HG03520 (cell line): Measurements from ENCODE around the gene RABL2A.
"Not testable (repeated sequence)": the region's sequence is repeated elsewhere in the genome, so short reads cannot be mapped to it uniquely, and the experiment has no call there.

Experiments used
- ATAC-seq: cut with Tn5 transposase; IDR thresholded peaks from one replicate; pipeline ENCODE4 v1.9.1; 2021; ENCODE audit warnings: mild to moderate bottlenecking, moderate library complexity; ENCODE audit not compliant: unreplicated experiment

The RABL2A gene

GRCh38 chr2:113606036-113606435 lies 21.0 kb upstream of the RABL2A start:
- not testable (repeated sequence) for ATAC-seq

DNA sequence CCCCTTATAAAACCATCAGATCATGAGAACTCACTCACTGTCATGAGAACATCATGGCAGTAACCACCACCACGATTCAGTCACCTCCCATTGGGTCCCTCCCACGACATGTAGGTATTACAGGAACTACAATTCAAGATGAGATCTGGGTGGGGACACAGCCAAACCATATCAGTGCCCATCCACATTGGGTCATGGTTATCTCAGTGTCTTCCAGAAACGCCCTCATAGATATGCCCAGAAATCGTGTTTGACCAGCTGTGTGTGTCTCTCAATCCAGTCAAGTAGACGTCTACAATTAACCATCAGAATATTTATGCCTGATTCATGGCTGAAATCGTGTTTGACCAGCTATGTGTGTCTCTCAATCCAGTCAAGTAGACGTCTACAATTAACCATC lies 17.2 kb upstream of the RABL2A start:
- ATAC-seq = not testable (repeated sequence)

DNA sequence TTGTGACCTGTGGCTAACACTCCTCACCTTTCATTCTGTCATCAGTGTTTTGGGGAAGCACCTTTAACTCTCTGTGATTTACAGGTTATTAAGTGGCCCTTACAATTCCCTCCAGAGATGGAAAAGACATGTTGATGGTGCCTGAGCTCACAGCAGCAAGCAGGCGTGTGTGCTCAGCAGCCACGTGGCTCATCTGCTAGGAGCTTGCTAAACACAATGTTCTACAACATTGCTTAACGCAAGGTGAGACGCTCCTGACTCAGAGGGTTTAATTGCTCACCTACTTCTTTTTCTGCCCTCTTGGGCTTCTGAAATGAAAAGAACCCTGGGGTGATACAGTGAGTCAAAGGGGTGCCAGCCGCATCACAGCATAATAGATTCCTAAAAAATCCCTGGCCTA lies 6.1 kb upstream of the RABL2A start:
- not testable (repeated sequence) for ATAC-seq

DNA sequence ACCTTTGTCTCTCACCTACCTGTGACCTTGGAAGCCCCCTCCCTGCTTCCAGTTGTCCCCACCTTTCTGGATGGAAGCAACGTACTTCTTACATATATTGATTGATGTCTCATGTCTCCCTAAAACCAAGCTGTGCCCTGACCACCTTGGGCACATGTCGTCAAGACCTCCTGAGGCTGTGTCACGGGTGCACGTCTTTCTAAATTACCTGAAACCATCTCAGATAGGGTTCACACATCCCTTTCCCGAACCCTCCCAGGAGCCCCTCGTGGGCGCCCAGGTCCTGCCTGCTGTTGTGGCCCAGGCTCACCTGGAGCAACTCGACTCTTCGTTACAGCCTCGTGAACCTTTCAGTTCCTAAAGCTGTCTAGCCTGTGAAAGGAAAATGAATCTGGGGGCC lies 1.2 kb upstream of the RABL2A start:
- not testable (repeated sequence) for ATAC-seq

DNA sequence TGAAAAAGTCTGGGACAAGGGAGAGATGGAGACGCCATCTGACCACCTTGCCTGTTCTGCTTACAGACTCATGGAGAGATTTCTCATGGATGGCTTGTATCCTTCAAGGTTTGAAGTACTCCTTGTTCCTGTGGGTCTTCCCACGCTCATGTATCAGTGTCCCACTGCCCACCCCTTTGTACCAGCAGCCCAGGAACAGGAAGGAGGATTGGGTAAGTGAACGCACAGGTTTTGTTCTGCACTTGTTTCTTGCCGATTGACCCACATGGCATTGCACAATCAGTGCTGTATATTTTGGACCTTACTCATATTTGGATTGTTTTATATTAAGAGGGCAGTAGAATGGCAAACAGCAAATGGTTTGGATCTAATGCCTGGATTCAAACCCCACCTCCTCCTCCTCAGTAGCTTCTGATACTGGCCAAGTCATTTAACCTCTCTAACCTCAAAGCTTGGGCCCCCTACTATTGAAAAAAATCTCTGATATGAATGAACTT lies 5.8 kb downstream of the RABL2A start:
- ATAC-seq = not testable (repeated sequence)

GRCh38 chr2:113635358-113635757 lies 8.3 kb downstream of the RABL2A start:
- ATAC-seq = not testable (repeated sequence)

- not testable (repeated sequence) for ATAC-seq
Observed at GRCh38 chr2:113636226-113636625, 9.2 kb downstream of the RABL2A start.

DNA sequence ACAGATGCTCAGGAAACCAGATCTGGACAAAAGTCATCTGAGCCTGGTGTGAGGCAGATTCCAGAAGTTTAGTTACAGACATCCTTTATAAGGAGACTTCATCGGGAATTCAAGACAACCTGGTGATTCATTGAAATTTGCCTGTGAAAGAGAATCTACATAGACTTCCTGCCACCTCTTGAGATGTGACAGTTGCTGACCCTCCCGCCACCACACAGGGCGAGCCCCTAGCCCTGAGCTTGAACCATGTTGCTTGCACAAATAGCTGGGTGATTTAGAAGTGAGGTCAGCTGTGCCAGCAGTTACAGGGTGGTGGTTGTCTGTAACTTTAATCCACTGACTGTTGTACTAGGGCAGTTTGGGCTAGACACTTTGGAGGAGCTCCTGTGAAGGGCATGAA lies 11.0 kb downstream of the RABL2A start:
- not testable (repeated sequence) for ATAC-seq

DNA sequence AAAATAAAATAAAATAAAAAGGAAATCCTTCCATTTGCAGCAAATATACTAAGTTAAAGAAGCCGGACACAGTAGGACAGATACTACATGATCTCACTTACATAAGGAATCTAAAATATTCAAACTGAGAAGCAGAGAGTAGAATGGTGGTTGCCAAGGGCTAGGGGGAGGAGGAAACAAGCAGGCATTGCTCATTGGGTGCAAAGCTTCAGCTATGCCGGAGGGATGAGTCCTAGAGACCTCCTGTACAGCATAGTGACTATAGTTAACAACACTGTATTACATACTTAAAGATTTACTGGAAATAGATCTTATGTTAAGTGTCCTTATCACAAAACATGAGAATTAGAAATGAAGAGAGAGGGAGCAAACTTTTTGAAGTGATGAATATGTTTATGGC lies 19.2 kb downstream of the RABL2A start:
- ATAC-seq = not testable (repeated sequence)

DNA sequence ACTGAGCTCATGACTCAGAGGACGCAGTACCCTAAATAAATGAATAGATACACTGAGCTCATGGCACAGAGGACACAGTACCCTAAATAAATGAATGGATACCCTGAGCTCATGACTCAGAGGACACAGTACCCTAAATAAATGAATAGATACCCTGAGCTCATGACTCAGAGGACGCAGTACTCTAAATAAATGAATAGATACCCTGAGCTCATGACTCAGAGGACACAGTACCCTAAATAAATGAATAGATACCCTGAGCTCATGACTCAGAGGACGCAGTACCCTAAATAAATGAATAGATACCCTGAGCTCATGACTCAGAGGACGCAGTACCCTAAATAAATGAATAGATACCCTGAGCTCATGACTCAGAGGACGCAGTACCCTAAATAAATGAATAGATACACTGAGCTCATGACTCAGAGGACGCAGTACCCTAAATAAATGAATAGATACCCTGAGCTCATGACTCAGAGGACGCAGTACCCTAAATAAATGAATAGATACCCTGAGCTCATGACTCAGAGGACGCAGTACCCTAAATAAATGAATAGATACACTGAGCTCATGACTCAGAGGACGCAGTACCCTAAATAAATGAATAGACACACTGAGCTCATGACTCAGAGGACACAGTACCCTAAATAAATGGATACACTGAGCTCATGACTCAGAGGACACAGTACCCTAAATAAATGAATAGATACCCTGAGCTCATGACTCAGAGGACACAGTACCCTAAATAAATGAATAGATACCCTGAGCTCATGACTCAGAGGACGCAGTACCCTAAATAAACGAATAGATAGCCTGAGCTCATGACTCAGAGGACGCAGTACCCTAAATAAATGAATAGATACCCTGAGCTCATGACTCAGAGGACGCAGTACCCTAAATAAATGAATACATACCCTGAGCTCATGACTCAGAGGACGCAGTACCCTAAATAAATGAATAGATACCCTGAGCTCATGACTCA lies 24.1 kb downstream of the RABL2A start:
- ATAC-seq = not testable (repeated sequence)

DNA sequence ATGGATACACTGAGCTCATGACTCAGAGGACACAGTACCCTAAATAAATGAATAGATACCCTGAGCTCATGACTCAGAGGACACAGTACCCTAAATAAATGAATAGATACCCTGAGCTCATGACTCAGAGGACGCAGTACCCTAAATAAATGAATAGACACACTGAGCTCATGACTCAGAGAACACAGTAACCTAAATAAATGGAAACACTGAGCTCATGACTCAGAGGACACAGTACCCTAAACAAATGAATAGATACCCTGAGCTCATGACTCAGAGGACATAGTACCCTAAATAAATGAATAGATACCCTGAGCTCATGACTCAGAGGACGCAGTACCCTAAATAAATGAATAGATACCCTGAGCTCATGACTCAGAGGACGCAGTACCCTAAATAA lies 25.5 kb downstream of the RABL2A start:
- not testable (repeated sequence) for ATAC-seq

GRCh38 chr2:113656031-113656624 lies 29.1 kb downstream of the RABL2A start:
- ATAC-seq = peak; percentile 56

DNA sequence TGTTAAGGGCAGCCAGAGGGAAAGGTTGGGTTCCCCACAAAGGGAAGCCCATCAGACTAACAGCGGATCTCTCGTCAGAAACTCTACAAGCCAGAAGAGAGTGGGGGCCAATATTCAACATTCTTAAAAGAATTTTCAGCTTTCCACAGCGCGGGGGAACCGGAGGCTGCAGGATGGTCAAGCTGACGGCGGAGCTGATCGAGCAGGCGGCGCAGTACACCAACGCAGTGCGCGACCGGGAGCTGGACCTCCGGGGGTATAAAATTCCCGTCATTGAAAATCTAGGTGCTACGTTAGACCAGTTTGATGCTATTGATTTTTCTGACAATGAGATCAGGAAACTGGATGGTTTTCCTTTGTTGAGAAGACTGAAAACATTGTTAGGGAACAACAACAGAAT lies 30.7 kb downstream of the RABL2A start:
- ATAC-seq = not testable (repeated sequence)

- ATAC-seq = not testable (repeated sequence)
Observed at GRCh38 chr2:113663285-113664060, 36.4 kb downstream of the RABL2A start.

- ATAC-seq = not testable (repeated sequence)
Observed at GRCh38 chr2:113664761-113665533, 37.9 kb downstream of the RABL2A start.

GRCh38 chr2:113669013-113669412 lies 41.9 kb downstream of the RABL2A start:
- not testable (repeated sequence) for ATAC-seq

- ATAC-seq = no peak
Observed at GRCh38 chr2:113672326-113672932, 45.4 kb downstream of the RABL2A start.

- ATAC-seq = no peak
Observed at GRCh38 chr2:113675875-113676274, 48.8 kb downstream of the RABL2A start.

- no peak for ATAC-seq
Observed at GRCh38 chr2:113676623-113677266, 49.7 kb downstream of the RABL2A start.
